ENCODE results near the gene PTH1R. TPM values are rescaled to one million over a fixed set of nuclear protein-coding genes. Genes with fewer than 3 reads are reported as not detected.

Gene PTH1R
- total RNA-seq, 4 donors from 2014 or later, result 2.1 to 26.8 (median 14.5) TPM

DNA sequence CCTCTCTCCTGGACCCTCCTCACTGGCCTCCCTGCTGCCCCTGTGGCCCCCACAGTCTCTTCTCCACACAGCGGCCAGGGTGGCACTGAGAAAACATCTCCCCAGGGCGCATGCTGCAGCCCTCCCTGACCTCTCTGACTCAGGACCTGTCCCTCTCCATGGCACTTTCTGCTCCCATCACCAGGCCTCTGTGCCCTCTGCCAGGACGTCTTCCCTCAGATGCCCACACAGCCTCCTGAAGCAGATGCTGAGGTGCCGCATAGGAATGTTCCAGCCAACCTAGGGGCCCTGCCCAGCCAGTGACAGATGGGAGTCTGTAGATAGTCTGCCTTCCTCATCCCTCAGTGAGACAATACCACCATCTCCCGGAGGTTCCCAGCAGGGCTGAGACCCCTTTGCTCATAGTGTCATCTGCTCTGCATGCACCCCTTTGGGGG lies 22.9 kb upstream of the PTH1R start:
- TF ChIP-seq POLR2A (IDR thresholded peaks at IDR 0.05; ENCODE audit: low read depth), result no peak
- no peak for TF ChIP-seq POLR2AphosphoS5 (IDR thresholded peaks at IDR 0.05)
- TF ChIP-seq EP300 (IDR thresholded peaks at IDR 0.05), result no peak
- TF ChIP-seq, protein P1, sequence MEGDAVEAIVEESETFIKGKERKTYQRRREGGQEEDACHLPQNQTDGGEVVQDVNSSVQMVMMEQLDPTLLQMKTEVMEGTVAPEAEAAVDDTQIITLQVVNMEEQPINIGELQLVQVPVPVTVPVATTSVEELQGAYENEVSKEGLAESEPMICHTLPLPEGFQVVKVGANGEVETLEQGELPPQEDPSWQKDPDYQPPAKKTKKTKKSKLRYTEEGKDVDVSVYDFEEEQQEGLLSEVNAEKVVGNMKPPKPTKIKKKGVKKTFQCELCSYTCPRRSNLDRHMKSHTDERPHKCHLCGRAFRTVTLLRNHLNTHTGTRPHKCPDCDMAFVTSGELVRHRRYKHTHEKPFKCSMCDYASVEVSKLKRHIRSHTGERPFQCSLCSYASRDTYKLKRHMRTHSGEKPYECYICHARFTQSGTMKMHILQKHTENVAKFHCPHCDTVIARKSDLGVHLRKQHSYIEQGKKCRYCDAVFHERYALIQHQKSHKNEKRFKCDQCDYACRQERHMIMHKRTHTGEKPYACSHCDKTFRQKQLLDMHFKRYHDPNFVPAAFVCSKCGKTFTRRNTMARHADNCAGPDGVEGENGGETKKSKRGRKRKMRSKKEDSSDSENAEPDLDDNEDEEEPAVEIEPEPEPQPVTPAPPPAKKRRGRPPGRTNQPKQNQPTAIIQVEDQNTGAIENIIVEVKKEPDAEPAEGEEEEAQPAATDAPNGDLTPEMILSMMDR (IDR thresholded peaks at IDR 0.05), result no peak
- H3K4me1 ChIP-seq, result no peaks in the 10 kb centered on the region
- no peak for DNase-seq (ENCODE audit: extremely low spot score)
- no peak overlapping the region for H3K4me3 ChIP-seq
- no peaks in the 10 kb centered on the region for H3K9me3 ChIP-seq
- intact Hi-C loops (cut with DNase I), result no loop called here
- H3K27me3 ChIP-seq, result peaks cover 0 to 6% (median 0%) of the 10 kb centered on the region in 4 donors
- 71% methylated on average over 4 of the region's 5 CpGs for WGBS
- no peak overlapping the region for H3K27ac ChIP-seq (replicated peaks in 1 of 4)
- H3K36me3 ChIP-seq, result peaks cover 0 to 31% (median 0%) of the 10 kb centered on the region in 4 donors

DNA sequence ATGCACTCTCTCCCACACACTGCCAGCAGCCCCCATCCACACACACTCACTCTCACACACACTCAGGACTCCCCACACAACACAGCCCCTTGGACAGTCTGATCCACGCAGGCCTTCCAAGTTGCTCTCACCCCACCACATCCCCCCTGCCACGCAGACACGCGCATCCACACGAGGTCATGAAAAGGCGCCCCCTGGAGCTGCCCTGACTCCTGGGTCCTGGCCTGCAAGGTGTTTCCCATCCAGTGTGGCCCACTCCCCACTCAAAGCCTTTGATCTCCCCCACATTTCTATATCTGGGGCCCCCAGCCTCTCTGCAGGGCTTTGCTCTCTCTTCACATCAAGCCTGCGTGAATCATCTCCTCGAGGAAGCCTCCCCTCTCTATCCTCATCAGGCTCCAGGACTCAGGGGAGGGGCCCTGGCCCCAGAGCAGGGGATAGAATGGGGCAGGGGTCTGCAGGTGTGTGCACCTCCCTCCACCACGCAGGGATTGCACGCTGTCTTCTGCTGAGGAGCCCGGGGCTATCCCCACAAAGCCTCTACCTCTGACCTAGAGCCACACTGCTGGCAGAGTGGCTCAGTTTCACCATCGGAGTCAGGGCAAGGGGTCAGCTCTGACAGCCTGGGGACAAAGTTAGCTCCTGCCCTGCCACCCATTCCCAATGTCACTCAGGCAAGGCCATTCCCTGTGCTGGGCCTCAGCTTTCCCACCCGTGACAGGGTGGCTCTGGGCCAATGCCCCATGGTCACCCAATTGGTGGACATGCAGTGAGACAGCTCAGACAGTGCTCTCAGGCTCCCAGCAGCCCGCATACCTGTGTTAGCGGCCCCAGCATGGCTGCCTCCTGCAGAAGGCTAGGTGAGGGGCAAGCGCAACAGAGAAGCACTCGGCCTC lies 20.7 kb upstream of the PTH1R start:
- Histone ChIP-seq H3K27ac (replicated peaks in 1 of 4) (no peak overlapping the region), H3K9me3 (no peaks in the 10 kb centered on the region), H3K27me3 (peaks cover 0 to 6% (median 0%) of the 10 kb centered on the region in 4 donors), H3K4me1 (peaks cover 0 to 5% (median 0%) of the 10 kb centered on the region in 4 donors), H3K36me3 (peaks cover 0 to 49% (median 0%) of the 10 kb centered on the region in 4 donors), H3K4me3 (no peak overlapping the region)
- intact Hi-C loops (cut with DNase I), result no loop called here
- WGBS, result 87% methylated on average over 12 of the region's 17 CpGs
- no peak for DNase-seq (ENCODE audit: extremely low spot score)
- TF ChIP-seq, protein P1 (IDR thresholded peaks at IDR 0.05), result no peak
- TF ChIP-seq EP300 (IDR thresholded peaks at IDR 0.05) (no peak), POLR2AphosphoS5 (IDR thresholded peaks at IDR 0.05) (no peak), POLR2A (IDR thresholded peaks at IDR 0.05; ENCODE audit: low read depth) (no peak)

DNA sequence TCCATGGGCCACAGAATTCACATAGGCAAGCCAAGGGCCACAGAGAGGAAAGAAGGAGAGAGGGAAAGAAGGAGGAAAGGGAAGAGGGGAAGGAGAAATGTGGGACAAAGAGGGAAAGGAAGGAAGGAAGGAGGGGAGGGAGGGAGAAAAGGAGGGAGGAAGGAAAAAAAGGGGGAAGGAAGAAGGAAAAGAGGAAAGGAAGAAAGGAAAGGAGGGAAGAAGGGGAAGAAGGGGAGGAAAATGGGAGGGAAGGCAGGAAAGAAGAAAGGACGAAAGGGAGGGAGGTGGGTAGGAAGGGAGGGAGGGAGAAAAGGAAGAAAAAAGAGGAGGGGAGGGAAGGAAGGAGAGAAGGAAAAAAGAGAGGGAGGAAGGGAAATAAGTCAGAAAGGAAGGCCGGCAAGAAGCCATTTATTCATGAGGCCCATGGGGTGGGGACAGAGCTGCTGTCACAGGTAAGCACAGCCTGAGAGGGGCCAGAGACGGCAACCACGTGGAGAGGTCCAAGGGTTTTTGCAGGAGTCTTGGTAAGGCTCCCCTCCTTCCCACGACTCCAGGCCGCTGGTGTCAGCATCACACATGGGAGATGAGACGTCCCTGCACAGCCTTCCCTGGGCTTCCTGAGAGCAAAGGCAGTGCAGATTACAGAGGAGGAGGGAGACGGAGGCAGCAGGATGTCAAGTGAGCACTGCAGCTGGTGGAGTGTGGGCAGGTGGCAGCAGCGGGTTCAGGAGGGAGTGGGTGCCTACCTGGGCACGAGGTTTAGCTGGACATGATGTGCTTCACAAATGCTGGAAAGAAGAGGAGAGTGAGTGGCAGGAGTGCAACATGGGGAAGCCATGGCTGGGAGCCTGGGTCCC lies 19.8 kb upstream of the PTH1R start:
- H3K36me3 ChIP-seq, result peaks cover 0 to 52% (median 0%) of the 10 kb centered on the region in 4 donors
- 81% methylated on average over 10 of the region's 10 CpGs for WGBS
- H3K4me3 ChIP-seq, result no peak overlapping the region
- intact Hi-C loops (cut with DNase I), result no loop called here
- DNase-seq (ENCODE audit: extremely low spot score), result no peak
- no peaks in the 10 kb centered on the region for H3K9me3 ChIP-seq
- H3K27me3 ChIP-seq, result peaks cover 0 to 6% (median 0%) of the 10 kb centered on the region in 4 donors
- H3K27ac ChIP-seq (replicated peaks in 1 of 4), result no peak overlapping the region
- no peak for TF ChIP-seq EP300 (IDR thresholded peaks at IDR 0.05)
- TF ChIP-seq, protein P1 (IDR thresholded peaks at IDR 0.05), result no peak
- TF ChIP-seq POLR2A (IDR thresholded peaks at IDR 0.05; ENCODE audit: low read depth), result no peak
- TF ChIP-seq POLR2AphosphoS5 (IDR thresholded peaks at IDR 0.05), result no peak
- peaks cover 0 to 5% (median 0%) of the 10 kb centered on the region in 4 donors for H3K4me1 ChIP-seq

DNA sequence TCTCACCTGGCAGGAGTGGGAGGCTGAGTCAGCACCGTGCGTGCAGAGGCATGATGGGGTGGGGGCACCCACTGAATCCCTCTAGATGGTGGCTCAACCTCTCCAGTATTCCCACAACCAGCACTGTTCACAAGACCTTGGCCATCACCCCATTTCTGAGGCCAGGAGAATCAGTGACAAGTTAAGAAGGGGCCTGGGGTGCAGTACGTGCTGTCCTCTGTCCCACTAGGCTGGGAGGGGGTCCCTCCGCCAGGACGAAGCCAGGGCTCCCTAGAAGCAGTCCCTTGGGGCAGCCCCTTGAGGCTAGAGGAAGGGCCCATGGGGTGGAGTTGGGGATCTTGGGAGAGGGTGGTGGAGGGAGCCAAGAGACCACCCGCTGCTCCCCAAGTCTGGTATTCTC lies 19.1 kb upstream of the PTH1R start:
- no peaks in the 10 kb centered on the region for H3K9me3 ChIP-seq
- H3K4me3 ChIP-seq, result no peak overlapping the region
- TF ChIP-seq POLR2AphosphoS5 (IDR thresholded peaks at IDR 0.05) (no peak), EP300 (IDR thresholded peaks at IDR 0.05) (no peak), POLR2A (IDR thresholded peaks at IDR 0.05; ENCODE audit: low read depth) (no peak)
- TF ChIP-seq, protein P1 (IDR thresholded peaks at IDR 0.05), result no peak
- H3K36me3 ChIP-seq, result peaks cover 0 to 52% (median 0%) of the 10 kb centered on the region in 4 donors
- H3K4me1 ChIP-seq, result peaks cover 0 to 5% (median 0%) of the 10 kb centered on the region in 4 donors
- no peak for DNase-seq (ENCODE audit: extremely low spot score)
- peaks cover 0 to 6% (median 0%) of the 10 kb centered on the region in 4 donors for H3K27me3 ChIP-seq
- intact Hi-C loops (cut with DNase I), result no loop called here
- no peak overlapping the region for H3K27ac ChIP-seq (replicated peaks in 1 of 4)
- WGBS, result 100% methylated on average over 4 of the region's 6 CpGs

All from esophagus muscularis mucosa (tissue), 4 donors.